Activated T-helper 1 cell treated with anti-CD3 and anti-CD28 coated beads, Interleukin-12 subunit alpha, Interleukin-12 subunit beta, Interleukin-2, Interleukin-4 antibody, amounts not matched to agents 30 ng/mL and 10 ng/mL and 1 ng/mL, durations not matched to agents 14 hours and 24 hours and 36 hours (primary cell): ENCODE results near the gene CD2. TPM values are rescaled to one million over a fixed set of nuclear protein-coding genes. Genes with fewer than 3 reads are reported as not detected.

Experiments used
- DNase-seq: peaks from one replicate; pipeline ENCODE4 v3.0.0; 2021; ENCODE audit warnings: low spot score
- H3K27ac Mint-ChIP-seq: one replicate; pipeline ENCODE4 v1.8.0; 2021; ENCODE audit warnings: mild to moderate bottlenecking, mixed read lengths
- H3K27me3 Mint-ChIP-seq: one replicate; pipeline ENCODE4 v1.8.0; 2022; ENCODE audit warnings: mild to moderate bottlenecking, moderate library complexity, mixed read lengths; ENCODE audit not compliant: insufficient read depth
- H3K36me3 Mint-ChIP-seq: one replicate; pipeline ENCODE4 v1.8.0; 2021; ENCODE audit warnings: low read depth, mixed read lengths
- H3K4me1 Mint-ChIP-seq: one replicate; pipeline ENCODE4 v1.8.0; 2021; ENCODE audit warnings: low read depth, mixed read lengths
- H3K4me3 Mint-ChIP-seq: one replicate; pipeline ENCODE4 v1.8.0; 2021; ENCODE audit warnings: mild to moderate bottlenecking, moderate library complexity, mixed read lengths
- H3K9me3 Mint-ChIP-seq: one replicate; pipeline ENCODE4 v1.8.0; 2021; ENCODE audit warnings: mixed read lengths
- intact Hi-C: fragments of 100-400 bp; cut with micrococcal nuclease; formaldehyde crosslinking; loops from one replicate; pipeline ENCODE4 v1.15.1; 2024
- total RNA-seq: library from RNA; stranded (reverse); gene quantifications from 2 replicates; pipeline ENCODE4 v1.2.3, GENCODE V29; 2022

Gene CD2
- total RNA-seq, 1 donor from 2014 or later = 651 TPM

- Mint-ChIP-seq H3K9me3 (peaks cover 4% of the 10 kb centered on the region), H3K4me3 (no peak overlapping the region), H3K36me3 (no peaks in the 10 kb centered on the region), H3K27me3 (peaks cover 5% of the 10 kb centered on the region), H3K27ac (no peak overlapping the region), H3K4me1 (peaks cover 9% of the 10 kb centered on the region)
- intact Hi-C loops = loop anchor here (5.0 kb wide), 1 partner anchor 401 kb away; the partner anchor contains the start of gene TRIM45
- no peak for DNase-seq
These were observed 33.2 kb upstream of the CD2 start for GRCh38 chr1:116721039-116721405.

DNA sequence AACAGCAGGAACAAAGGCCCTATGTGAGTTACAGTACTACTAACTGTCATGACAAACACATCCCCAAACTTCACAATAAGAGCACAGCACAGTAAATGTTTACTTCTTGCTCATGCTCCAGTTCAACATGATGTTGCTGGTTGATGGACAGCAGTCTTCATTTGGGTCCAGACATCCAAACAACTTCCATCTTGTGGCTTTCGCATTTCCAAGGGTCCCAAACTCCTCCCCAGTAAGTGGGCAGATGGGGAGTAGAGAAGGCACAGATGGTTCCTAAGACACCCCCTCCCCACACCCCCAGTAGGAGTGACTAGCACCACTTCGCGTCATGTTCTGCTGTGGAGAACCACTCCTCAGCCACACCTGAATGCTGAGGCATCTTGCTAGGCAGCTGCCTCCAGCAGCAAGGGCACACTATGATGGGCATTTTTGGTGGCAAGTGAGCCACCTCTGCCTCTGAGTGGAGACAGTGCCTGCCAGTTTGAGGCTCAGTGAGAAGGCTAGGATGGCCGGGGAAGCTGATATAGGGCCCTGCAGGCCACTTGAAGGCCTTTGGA, 32.7 kb upstream of the CD2 start:
- Mint-ChIP-seq H3K27me3 (peaks cover 4% of the 10 kb centered on the region), H3K36me3 (no peaks in the 10 kb centered on the region), H3K9me3 (peaks cover 4% of the 10 kb centered on the region), H3K4me3 (no peak overlapping the region), H3K4me1 (peaks cover 14% of the 10 kb centered on the region), H3K27ac (no peak overlapping the region)
- intact Hi-C loops = loop anchor here (5.0 kb wide), 1 partner anchor 401 kb away; the partner anchor contains the start of gene TRIM45
- no peak for DNase-seq

DNA sequence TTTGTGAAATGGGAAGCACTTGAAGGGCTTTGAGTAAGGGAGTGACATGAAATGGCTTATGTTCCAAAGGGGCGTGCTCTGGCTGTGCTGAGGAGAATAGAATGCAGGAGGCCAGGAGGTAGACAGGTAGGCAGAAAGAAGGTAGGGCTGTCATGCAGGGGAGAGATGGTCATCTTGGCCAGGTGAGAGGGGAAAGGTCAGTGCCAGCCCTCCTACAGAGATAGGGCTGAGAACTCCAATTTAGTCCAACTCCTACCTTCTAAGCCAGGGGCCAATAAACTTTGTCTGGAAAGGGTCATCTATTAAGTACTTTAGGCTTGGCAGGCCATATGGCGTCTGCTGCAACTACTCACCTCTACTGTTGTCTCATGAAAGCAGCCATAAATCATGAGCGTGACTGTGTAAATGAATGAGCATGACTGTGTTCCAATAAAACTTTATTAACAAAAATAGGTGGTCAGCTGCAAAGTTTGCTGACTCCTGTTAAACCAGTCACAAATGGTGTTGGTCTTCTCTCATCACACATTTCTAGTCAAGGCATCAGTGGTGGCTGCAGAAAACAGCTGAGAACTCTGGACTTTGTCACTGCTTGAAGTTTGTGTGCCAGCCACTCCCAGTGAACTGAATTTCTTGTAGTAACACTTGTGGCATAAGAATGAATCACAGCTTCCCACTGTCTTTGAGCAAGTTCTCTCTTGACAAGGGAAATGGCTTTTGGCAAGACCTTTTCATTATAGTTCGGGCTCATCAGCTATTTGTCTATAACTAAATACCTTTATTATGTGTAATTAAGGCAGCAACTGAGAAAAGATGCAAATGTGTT, 32.0 kb upstream of the CD2 start:
- Mint-ChIP-seq H3K4me1 (peaks cover 21% of the 10 kb centered on the region), H3K27ac (no peak overlapping the region), H3K9me3 (no peaks in the 10 kb centered on the region), H3K36me3 (no peaks in the 10 kb centered on the region), H3K4me3 (no peak overlapping the region), H3K27me3 (no peaks in the 10 kb centered on the region)
- no peak for DNase-seq
- intact Hi-C loops = loop anchor here (5.0 kb wide), 1 partner anchor 400 kb away; the partner anchor contains the start of gene TRIM45

- no peak overlapping the region for H3K4me3 Mint-ChIP-seq
- H3K27me3 Mint-ChIP-seq = no peaks in the 10 kb centered on the region
These were observed 29.4 kb upstream of the CD2 start for GRCh38 chr1:116724765-116725375.

GRCh38 chr1:116725798-116726197, 28.4 kb upstream of the CD2 start:
- DNase-seq = no peak
- Mint-ChIP-seq H3K36me3 (peaks cover 2% of the 10 kb centered on the region), H3K4me1 (peaks cover 44% of the 10 kb centered on the region), H3K27ac (no peak overlapping the region), H3K4me3 (no peak overlapping the region), H3K27me3 (no peaks in the 10 kb centered on the region), H3K9me3 (peaks cover 3% of the 10 kb centered on the region)
- intact Hi-C loops = loop anchor here (2.0 kb wide), 1 partner anchor 151 kb away; no protein-coding TSS in a partner anchor

More at GRCh38 chr1:116724765-116725375, 29.4 kb upstream of the CD2 start:
- no peak overlapping the region for H3K27ac Mint-ChIP-seq
- peaks cover 3% of the 10 kb centered on the region for H3K9me3 Mint-ChIP-seq
- intact Hi-C loops = loop anchor here (1.0 to 5.0 kb wide), 6 partner anchors 12 to 397 kb away; partner anchors contain the start of gene TRIM45
- DNase-seq = peak; percentile 64
- H3K4me1 Mint-ChIP-seq = peaks cover 43% of the 10 kb centered on the region
- peaks cover 2% of the 10 kb centered on the region for H3K36me3 Mint-ChIP-seq

GRCh38 chr1:116726872-116727820, 27.1 kb upstream of the CD2 start:
- Mint-ChIP-seq H3K4me3 (peak overlapping the region; percentile 55), H3K36me3 (peaks cover 2% of the 10 kb centered on the region), H3K27ac (peak overlapping the region; percentile 79), H3K27me3 (no peaks in the 10 kb centered on the region), H3K4me1 (peaks cover 51% of the 10 kb centered on the region), H3K9me3 (peaks cover 3% of the 10 kb centered on the region)
- no peak for DNase-seq
- intact Hi-C loops = no loop called here

DNA sequence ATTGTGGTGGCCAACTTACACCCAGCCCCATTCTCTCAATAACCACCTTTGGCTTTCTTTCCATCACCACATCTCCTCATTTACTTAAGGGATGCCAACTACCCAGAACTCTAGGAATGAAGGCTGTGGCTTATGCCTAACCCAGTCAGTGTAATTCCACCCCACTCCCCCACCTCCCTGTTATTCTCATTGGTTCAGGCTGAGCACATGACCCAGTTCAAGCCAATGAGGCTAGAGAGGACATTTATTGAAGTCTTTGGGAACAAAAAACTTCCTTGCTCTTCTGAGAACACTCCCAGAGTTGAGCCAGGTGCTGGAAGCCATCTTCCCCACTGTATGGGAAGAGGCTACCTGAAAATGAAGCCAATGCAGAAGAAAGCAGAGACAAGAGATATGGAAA, 22.8 kb upstream of the CD2 start:
- Mint-ChIP-seq H3K4me1 (peaks cover 68% of the 10 kb centered on the region), H3K27ac (no peak overlapping the region)
- intact Hi-C loops = loop anchor here (10.0 kb wide), 1 partner anchor 933 kb away; no protein-coding TSS in a partner anchor

GRCh38 chr1:116732726-116733125, 21.5 kb upstream of the CD2 start:
- no peak overlapping the region for H3K27ac Mint-ChIP-seq
- no peak overlapping the region for H3K4me3 Mint-ChIP-seq
- peaks cover 5% of the 10 kb centered on the region for H3K36me3 Mint-ChIP-seq
- DNase-seq = no peak
- peaks cover 3% of the 10 kb centered on the region for H3K9me3 Mint-ChIP-seq
- intact Hi-C loops = loop anchor here (10.0 kb wide), 1 partner anchor 932 kb away; no protein-coding TSS in a partner anchor
- H3K4me1 Mint-ChIP-seq = peaks cover 68% of the 10 kb centered on the region
- H3K27me3 Mint-ChIP-seq = no peaks in the 10 kb centered on the region

More for the DNA sequence above, 22.8 kb upstream of the CD2 start:
- DNase-seq = no peak
- peaks cover 5% of the 10 kb centered on the region for H3K36me3 Mint-ChIP-seq
- no peaks in the 10 kb centered on the region for H3K27me3 Mint-ChIP-seq
- H3K9me3 Mint-ChIP-seq = peaks cover 3% of the 10 kb centered on the region
- no peak overlapping the region for H3K4me3 Mint-ChIP-seq

DNA sequence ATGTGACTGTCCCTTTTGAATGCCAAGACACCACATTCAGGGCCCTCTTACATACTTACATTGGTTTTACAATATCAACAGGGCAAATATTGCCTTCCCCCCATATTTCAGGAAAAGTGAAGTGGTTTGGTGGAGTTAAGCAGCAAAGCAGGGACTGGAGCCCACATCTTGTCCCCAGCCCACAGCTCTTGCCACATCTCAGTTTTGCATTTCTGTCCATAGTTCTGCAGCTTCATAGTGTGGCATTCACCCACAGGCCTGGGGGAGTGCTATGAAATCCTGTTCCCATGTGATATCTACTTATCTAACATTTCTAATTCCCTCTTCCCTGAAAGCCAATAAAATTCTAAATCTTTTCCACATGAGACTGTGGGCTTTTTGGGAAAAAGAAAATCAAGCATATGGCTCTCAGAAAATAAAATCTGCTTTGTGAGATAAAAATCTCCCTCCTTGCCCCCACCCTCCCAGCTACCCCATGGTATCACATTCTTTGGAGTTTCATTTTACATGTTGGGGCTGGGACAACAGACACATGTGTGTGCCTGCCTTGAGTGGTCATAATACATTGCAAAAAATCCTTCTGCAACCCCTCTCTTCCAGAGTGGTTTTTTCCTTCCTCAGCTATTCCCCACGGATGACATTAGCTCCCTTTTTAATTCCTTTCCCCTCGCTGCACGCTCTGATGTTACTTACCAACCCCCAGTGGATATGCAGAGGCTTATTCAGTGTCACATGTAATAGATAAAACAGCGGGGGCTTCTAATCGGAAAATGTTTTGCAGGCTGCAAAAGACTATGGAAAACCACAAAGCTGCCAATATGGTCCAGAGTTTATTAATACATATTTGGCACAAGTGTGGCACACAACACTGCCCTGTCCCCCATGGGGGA, 20.5 kb upstream of the CD2 start:
- Mint-ChIP-seq H3K27ac (no peak overlapping the region), H3K27me3 (no peaks in the 10 kb centered on the region), H3K9me3 (no peaks in the 10 kb centered on the region), H3K4me1 (peaks cover 68% of the 10 kb centered on the region), H3K4me3 (no peak overlapping the region), H3K36me3 (peaks cover 3% of the 10 kb centered on the region)
- intact Hi-C loops = loop anchor here (10.0 kb wide), 1 partner anchor 931 kb away; no protein-coding TSS in a partner anchor
- DNase-seq = no peak

GRCh38 chr1:116735246-116735645, 19.0 kb upstream of the CD2 start:
- H3K27me3 Mint-ChIP-seq = no peaks in the 10 kb centered on the region
- no peak overlapping the region for H3K27ac Mint-ChIP-seq
- H3K9me3 Mint-ChIP-seq = peaks cover 2% of the 10 kb centered on the region
- intact Hi-C loops = loop anchor here (5.0 to 10.0 kb wide), 4 partner anchors 228 to 930 kb away; partner anchors contain the start of gene TRIM45
- H3K4me1 Mint-ChIP-seq = peaks cover 75% of the 10 kb centered on the region
- no peak for DNase-seq
- no peak overlapping the region for H3K4me3 Mint-ChIP-seq
- peaks cover 5% of the 10 kb centered on the region for H3K36me3 Mint-ChIP-seq
